Glomerular visceral epithelial cell (primary cell): ENCODE results near the gene ID2.
"Not testable (repeated sequence)": the region's sequence is repeated elsewhere in the genome, so short reads cannot be mapped to it uniquely, and the experiment has no call there.

Experiments
- DNase-seq: peaks from one replicate; pipeline ENCODE4 v3.0.0-alpha.2; 2016; ENCODE audit errors: extremely low spot score

Gene ID2

DNA sequence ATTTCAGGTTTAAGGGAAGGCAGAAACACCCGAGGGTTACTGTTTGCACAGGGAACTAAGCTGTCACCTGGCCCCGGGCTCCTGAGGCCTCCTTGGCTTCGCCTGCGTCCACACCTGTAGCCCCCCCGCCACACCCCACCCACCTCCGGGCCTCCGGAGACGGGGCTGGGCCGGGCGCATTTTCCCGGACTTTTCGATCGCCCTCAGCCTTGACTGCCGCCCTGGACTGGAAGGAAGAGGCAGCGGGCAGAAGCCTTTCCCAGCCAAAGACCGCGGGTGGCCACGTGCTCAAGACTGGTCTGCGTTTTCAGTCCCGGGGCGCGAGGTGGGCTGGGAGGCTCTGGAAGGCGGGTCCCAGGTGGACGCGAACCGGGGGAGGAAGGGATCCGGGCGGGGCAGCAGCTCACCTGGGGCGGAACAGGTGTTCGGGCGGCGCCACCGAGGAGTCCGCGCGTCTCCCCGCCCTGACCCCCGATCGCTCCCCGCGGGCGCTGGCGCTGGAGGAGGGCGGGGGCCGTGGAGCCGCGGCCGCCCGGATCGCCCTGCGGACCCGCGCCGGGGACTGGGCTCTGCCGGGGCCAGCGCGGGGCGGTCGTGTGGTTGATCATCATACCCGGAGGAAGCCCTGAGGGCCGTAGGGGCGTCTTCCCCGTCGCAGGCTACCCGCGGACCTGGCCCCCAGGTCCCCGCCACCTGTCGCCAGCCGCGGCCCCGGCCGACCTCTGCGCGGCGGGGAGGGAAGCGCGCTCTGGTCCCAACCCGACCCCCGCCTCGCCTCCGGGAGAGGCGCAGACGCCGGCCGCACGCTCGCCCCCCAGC is 3.2 kb downstream of the ID2 start:
- peak; percentile 28 for DNase-seq

DNA sequence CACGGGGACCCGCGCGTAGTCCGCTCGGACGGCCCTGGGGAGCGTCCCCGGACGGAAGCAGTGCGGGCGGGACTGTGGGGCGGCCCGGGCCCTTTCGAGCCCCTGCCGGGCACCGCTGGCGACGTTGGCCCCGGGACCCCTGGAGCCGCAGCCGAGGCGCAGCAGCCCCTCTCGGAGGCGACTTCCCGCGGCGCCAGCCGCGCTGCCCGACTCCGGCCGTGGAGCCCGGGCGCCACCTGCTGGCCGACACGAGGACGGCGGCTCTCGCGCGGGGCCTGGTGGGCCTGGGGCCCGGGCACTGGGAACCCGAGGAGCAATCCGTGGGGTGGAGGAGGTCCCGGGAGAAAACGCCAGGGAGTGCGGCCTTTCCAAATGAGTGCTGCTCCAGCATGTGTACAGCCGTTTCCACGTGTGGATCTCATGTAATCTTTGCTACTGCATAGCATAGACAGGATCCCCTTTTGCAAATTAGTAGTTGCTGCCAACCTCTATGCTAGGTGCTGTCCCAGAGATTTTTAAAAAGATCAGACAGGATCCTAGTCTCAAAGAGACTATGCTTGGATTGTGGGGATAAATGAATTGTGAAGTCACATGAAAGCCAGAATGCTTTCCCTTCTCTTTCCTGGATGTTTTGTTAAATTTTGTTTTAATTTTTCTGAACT is 4.0 kb downstream of the ID2 start:
- DNase-seq, result peak; percentile 58

DNA sequence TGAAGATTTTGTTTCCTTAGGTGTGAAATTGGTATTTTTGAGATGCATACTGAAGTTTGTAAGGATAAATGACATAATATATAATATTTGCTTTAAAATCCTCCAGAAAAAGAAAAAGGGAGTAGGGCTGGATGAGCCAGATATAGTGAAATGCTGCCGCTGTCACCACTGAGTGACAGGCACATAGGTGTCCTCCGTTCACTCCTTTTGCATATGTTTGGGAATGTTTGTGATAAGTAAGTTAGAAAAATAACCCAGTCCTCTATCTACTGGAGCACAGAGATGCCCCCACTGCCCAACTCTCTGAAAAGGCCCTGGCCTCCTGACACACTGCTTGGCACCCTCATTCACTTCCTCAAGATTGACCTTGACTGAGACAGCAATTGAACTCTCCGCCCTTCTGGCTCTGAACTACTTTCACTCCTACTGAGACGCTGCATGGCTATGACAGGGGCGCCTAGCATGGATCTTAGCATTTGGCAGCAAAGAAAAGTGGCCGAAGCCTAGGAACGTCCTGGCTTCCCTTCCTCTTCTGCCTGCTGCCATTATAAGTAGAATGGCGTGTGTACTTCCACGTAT is 10.1 kb downstream of the ID2 start:
- no peak for DNase-seq

DNA sequence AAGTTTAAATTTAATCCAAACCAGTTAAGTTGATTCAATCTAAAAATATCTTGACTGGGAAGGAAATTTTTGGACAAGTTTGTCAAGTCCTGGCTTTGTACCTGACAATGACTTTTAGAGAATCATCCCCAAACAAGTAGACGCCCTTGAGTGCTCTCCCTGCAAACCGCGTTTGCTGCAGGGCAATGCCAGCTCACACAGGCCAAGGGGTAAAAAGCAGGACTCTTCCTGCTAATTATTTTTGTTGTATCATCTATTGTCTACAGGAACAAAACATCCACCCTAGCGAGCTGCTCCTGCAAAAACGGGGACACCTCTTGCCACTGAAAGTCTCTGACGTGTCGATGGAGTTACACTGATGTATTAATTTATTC is 10.9 kb downstream of the ID2 start:
- no peak for DNase-seq

DNA sequence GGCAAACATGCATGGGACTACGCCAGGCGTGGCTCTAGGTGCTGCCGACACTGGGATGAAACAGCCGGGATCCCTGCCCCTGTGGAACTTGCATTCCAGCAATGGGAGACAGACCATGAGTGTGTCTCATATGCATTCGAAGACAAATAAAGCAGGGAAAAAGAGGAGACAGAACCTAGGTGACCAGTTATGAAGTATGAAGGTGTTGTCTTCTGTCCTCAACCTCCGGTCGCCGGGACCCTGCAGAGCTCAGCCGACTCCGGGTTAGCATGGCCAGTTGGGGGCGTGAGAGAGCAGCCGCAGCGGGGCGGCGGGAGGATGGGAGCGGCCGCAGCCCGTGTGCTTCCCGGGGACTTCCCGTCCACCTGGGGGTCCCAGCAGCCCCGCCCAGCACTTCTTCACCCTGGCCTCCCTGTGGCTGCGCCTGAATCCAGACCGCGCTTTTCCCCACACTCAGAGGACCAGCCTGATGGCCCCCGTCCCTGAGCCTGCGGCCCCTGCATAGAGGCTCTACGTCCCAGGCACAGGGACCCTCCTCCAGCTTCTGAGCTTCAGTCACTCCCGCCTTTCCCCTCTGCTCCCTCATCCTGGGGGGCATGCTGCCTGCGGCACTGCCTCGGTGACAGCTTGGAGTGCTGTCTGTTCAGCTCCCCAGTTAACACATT is 11.4 kb downstream of the ID2 start:
- DNase-seq, result peak; percentile 37

DNA sequence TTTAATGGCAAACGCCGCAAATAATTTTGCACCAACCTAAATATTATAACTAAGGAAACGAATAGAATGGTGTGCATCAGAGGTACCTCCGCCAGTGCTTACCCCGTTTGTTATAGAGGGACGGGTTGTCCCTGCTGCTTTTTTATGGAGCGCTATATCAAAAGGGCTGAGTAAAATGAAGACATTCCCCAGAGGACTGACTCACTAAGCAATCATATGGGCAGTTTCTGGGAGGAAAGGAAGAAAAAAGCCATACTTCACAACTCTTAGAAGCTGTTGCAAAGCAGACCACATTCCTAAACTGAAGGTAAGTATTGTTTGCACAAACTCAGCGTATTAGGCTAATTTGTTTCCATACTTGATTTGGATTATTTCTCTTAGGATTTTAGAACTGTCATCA is 12.9 kb downstream of the ID2 start:
- peak; percentile 6 for DNase-seq

DNA sequence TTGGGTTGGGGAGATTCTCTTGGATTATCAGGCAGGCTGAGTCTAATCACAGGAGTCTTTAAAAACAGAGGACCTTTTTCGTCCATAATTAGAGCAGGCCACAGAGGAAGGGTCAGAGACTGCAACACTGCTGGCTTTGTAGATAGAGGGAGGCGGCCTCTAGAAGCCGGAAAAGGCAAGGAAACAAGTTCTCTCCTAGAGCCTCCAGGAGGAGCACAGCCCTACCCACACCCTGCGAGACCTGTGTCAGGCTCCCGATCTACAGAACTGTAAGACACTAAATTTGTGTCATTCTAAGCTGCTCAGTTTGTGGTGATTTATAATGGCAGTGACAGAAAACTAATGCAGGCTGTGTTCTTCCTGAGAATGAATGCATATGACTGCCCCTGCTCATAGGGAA is 15.3 kb downstream of the ID2 start:
- no peak for DNase-seq

DNA sequence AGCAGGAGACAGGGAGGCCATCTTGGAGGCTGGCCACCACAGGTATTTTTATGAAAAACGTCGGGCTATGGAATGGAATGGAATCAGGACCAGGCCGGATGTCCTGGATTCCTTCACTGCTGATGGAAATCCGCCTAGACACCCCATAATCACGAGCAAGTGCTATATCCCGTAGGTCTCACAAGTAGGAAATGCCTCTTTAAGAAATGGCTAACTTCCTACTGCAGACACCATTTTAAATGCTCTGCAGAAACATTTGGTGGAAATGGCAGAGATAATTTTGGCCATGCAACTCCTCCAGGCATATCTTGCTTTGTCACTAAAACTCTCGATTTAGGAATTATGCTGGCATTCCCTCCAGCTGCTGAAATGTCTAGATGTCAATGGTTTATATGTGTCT is 18.0 kb downstream of the ID2 start:
- DNase-seq, result no peak

DNA sequence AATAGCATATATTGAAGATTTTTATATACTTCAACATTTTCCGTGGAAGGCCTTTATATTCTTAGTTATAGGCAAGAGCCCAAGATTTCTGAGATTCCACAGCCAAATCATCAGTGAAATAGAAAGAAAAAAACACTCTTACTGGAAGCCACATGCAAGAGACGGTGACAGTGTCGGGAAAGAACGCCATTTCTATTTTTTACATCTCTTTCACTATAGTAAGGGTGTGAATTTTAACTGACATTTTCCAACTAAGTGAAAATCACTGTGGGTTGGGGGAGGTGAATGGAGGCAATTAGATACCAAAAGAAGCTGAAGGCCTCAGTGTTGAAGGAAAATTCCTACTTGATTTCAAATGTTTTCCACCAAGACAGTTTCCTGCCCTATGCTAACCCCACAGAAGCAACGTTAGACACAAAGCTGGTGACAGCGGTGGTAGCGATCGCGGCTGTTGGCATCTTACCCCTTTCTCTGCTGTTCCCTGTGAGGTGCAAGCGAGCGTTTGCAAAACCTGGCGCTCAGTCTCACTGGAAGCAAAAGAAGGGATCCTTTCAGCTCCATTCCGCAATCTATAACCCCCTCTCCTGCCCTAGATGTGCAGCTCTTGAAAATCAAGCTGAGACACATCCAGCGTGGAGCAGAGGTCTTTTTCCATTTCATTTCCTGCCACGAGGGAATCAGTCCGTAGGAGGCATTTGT is 20.0 kb downstream of the ID2 start:
- no peak for DNase-seq

DNA sequence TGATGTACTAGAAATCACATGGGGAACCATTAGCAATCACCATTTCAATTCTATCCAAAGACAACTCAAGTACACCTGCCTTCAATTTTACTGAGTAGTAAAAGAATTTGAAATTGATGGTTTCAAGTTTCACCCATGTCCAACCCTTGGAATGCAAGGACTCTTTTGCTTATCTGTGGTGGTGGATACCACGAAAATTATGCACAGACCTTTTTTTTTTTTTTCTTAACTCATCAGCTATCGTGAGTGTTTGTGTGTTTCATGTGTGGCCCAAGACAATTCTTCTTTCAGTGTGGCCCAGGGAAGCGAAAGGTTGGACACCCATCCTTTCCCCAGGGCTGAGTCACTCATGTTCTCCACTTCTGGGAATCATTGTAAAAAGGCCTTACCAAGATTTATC is 23.1 kb downstream of the ID2 start:
- DNase-seq, result no peak

DNA sequence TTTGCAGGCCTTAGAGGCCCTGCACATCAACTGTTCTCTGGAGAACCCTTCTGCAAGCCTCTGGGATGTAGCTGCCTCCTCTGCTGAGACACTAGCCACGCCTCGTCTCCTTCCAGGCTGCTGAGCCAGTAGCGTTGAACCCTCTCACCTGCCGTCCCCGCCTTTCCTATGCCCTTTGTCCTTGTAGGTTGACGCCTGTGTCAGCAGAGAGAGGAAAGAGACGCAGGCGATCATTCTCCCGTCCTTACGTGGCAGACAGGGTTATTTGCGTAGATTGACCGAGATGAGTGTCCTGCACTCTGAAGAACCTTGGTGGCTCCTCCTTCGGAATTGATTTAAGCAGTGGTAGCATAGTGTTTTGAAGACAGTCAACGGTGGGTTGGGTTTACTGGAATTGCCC is 27.8 kb downstream of the ID2 start:
- DNase-seq, result no peak

DNA sequence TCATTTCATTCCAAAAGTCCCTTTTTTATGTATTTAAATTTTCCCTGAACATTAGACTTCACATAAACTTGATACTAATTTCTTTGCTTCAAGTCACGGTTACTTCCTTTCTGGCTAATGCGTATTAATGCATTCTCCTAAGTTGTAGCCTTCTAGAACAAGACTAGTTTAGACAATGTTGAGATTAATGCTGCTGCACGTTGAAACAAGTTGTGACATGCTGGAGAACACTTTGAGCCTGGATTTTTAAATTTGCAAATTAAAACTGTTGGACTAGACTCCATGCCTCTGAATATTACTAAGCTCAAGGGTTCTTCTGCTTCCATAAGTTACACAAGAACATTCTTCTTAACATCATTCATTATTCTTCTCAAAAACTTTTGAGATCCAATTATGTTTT is 29.1 kb downstream of the ID2 start:
- no peak for DNase-seq

DNA sequence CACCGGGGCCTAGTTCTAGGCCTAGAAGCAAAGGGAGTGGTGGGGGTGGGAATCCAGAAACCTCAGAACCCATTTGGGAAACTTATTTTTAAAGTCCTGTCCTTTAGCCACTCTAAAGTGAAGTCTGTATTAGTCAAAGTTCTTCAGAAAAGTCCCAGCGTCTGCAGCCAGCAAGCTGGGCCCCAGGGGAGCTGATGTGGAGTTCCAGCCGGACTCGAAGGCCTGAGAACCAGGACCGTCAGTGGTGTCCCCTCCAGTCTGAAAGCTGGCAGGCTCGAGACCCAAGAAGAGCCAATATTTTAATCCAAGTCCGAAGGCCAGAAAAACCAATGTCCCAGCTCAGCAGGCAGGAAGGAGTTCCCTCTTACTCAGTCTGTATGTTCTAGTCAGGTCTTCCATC is 32.4 kb downstream of the ID2 start:
- no peak for DNase-seq

DNA sequence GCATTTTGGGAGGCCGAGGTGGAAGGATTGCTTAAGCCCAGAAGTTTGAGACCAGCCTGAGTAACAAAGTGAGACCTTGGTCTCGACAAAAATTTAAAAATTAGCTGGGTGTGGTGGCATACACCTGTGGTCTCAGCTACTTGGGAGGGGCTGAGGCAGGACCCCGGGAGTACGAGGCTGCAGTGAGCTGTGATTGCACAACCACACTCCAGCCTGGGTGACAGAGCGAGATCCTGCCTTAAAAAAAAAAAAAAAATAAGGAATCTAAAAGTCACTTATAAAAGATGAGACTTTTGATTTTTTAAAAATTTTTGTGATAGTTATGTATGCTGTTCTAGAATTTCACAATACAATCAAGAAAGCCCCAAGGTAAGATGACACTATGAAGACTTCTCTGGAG is 33.1 kb downstream of the ID2 start:
- DNase-seq, result no peak

DNA sequence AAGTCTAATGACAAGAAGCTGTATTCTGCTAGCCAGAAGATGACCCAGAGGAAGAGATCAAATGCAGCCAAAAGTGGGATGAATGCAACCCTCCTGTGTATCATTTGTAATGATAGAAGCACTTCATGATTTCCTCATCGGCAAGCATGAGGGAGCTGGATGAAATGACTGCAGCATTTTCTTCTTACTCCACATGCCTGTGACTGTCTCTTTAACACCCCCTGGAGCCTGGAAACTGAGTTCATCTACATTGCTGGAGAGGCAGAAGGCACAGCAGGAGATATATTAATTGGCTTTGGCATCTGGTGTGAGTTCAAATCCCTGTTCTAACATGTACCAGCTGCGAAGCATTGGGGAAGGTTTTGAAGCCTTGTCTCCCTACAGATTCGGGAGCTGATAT is 37.7 kb downstream of the ID2 start:
- no peak for DNase-seq

DNA sequence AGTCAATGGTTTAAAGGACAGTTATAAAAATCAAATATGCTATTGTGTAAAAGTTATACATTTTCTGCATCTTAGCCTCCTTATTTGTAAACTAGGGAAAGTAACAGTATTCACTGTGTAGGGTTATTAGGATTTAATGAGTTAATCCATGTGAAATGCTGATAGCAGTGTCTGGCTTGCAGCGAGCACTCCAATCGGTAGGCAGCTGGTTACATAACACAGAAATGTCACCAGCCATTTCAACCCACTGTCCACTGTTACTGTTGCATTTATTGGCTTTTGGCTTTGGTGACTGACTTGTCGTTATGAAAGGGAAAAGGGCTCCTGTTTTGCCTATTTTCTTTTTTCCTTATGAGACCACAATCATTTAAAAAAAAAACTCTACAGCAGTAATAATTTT is 38.9 kb downstream of the ID2 start:
- no peak for DNase-seq

DNA sequence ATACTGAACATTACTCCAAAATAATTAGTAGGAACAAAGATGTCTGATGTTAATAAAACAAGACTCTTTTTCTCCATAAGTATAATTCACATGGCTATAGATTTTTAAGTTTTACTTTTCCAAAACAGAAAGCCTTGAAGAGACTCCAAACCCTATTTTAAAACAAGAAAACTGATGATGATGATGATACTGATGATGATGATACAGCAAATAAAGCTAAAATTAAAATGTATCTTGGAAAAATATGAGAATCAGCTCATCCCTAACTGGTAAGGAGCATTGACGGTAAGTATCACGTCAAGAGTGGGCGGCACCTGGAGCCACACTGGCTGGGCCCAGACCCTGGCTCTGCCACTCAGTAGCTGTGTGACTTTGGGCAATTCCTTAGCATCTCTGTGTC is 39.6 kb downstream of the ID2 start:
- no peak for DNase-seq

DNA sequence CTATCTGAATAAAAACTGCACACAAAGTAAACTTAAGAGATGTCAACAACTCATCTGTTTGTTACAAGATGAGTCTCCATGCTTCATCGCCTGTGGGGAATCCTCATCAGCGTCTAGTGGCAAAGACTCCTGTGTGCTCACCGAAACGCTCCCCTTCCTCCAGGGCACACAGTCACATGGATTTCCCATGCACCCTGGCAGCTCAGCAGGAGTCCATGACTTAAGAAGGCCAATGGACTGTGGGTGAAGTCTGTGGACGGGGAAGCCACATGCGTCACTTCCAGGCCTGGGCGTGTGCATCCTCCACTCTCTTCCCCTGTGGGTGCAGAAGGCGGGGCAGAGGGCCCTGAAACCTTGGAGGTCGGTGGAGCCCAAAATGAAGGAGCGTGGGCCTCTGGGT is 41.1 kb downstream of the ID2 start:
- no peak for DNase-seq

DNA sequence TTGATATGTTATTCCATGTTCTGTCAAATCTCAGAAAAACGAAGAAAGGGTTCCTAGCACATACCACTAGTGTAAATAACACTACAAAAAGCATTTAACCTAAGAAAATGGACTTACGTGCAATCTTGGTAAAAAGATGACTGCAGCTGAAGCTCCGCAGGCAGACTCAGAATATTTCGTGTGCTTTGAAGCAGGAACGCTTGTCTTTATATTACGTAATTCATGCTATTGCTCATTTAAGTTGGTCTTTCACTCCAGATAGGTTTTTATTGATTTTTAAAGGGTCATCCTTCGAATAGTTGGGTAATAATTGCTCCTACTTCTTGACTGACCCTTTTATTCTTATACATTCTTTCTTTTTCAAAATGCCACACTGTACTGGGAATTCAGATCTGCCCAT is 44.0 kb downstream of the ID2 start:
- no peak for DNase-seq

DNA sequence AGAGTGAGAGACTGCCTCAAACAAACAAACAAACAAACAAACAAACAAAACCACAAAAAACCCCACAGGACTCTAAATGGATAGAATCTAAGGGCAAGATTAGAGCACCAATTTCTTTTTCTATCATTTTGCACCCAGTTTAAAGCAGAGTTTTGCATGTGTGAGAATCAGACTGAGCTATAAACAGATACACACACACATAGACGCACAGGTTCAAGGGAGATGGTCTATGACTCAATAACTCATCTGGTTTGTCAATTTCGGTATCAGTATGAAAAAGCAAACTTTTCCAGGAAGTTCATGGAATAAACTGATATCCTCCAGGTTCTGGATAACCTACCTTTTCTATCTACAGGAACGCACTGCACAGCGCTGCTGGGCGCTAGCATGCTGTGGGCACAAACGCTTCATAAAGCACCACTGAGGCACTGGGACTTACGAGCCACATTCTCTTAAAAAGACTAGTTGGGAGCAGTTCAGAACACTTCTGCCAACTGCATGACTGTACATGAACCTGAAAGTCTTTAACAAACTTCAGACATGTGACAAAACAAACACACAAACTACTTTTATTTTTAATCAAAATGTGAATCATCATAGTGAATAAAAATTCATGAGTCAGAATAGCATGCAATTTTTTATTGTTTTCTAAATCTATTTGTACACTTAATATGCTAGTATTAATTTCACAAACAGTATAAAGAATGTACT is 46.6 kb downstream of the ID2 start:
- DNase-seq, result no peak

DNA sequence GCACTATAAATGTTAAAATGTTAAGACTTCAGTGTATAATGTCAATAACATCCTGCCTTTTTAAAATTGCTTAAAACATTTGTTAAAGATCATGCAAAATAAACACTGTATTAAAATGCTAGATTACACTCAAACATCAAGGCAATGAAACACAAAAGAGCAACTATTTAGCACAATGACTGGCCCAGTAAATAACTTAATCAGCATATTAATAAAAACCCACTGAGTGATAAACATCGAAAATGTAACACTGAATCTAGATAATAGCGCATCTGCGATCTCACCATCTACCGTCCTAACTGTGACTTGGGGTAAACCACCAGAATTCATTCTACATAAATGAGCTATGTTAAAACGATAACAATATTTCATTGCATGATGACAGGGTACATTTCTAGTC is 47.2 kb downstream of the ID2 start:
- not testable (repeated sequence) for DNase-seq

DNA sequence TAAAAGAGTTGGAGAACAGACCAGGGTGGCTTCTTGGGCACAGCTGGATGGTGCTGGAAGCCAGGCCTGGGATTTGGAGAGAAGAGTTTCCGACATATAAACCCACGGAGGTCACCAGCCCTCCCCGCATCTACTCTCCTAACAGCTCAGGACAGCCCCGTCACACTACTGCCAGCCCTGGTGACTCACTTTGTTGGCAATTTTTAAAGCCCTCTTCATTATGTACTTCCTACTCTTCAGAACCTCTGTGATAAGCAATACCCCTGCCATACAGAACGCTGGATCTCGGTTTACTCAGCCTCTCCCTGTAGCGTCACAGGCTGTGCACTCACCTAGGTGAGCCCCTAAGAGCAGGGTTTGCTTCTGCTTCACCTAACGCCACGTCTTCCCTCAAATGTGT is 48.1 kb downstream of the ID2 start:
- no peak for DNase-seq
